OCI-LY3 (cell line): ENCODE data around the gene MRAS.

Experiments used
- CTCF ChIP-seq: fragments of 200-600, 300-600 bp; sonication (generic); IDR thresholded peaks from 2 replicates; pipeline ENCODE4 v1.5.1; 2014; ENCODE audit warnings: antibody characterized with exemption, low read length, low read depth
- EZH2phosphoT487 ChIP-seq: fragments of 200-600 bp; shearing (Covaris generic); IDR thresholded peaks from 2 replicates; pipeline ENCODE4 v1.6.1; 2018; ENCODE audit warnings: antibody characterized with exemption, mixed run types, low read depth

DNA sequence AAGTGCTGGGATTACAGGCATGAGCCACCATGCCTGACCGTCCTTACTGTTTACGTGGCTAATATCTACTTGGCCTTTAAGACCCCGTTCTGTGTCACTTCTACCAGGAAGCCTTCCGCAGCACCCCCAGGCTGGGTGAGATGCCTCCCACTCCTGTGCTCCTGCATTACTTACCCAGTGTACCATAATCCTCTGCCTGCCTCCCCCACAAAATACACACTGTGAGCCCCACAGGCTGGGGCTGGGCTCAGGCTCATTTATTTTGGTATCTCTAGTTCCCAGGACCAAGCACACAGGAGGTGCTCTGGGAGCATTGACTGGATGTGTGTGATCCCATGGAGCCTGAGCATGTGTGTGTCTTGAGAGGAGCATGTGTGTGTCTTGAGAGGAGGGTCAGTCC lies 14.9 kb downstream of the MRAS start:
- TF ChIP-seq CTCF (no peak), EZH2phosphoT487 (no peak)
